IPS DF 6.9 (cell line): ENCODE results near the gene PGAP1.

Source experiments
- DNase-seq: peaks from one replicate; pipeline ENCODE4 v3.0.0-alpha.2; 2013; ENCODE audit warnings: low read depth, low spot score
- H3K27ac ChIP-seq: one replicate; pipeline ENCODE4 v1.5.1; 2013; ENCODE audit warnings: low read length, control low read depth
- H3K27me3 ChIP-seq: 2 replicates; pipeline ENCODE4 v1.6.1; 2013; ENCODE audit warnings: mild to moderate bottlenecking, low read length; ENCODE audit not compliant: control insufficient read depth, insufficient read depth
- H3K36me3 ChIP-seq: 2 replicates; pipeline ENCODE4 v1.6.1; 2013; ENCODE audit warnings: low read length; ENCODE audit not compliant: control insufficient read depth, insufficient read depth
- H3K4me1 ChIP-seq: 2 replicates; pipeline ENCODE4 v1.6.1; 2013; ENCODE audit warnings: low read length; ENCODE audit not compliant: control insufficient read depth, insufficient read depth
- H3K4me3 ChIP-seq: 2 replicates; pipeline ENCODE4 v1.5.1; 2013; ENCODE audit warnings: mild to moderate bottlenecking, low read length
- H3K9me3 ChIP-seq: 2 replicates; pipeline ENCODE4 v1.6.1; 2013; ENCODE audit warnings: low read length, inconsistent platforms; ENCODE audit not compliant: control insufficient read depth, insufficient read depth
- WGBS: extraction: QIAGEN DNeasy Blood & Tissue Kit; methylation state at CpG from one replicate; pipeline ENCODE4 v1.1.7; 2013; ENCODE audit warnings: mixed read lengths, missing lambda C conversion rate; ENCODE audit not compliant: insufficient read length, insufficient coverage; 5-methylcytosine and 5-hydroxymethylcytosine counted together

The PGAP1 gene

DNA sequence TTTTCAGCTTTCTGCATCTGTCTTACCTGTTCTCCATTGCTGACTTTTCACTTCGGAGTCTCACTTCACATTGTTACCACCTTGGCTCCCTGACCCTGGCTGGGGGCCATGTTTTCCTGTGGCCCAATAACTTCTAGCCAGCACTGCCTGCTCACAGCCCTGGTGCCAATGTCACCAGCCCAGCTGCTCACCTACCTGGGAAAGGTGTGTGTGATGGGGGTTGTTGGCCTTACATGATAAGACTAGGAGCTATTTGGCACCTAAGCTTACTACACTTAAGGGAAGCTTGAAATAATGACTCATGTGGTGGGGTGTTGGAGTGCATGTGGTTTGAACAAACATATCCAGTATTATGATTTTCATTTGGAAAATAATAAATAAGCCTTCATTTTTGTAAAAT lies 37.5 kb upstream of the PGAP1 start:
- Histone ChIP-seq H3K27ac (no peak overlapping the region), H3K27me3 (no peaks in the 10 kb centered on the region), H3K36me3 (no peaks in the 10 kb centered on the region), H3K4me1 (peaks cover 1% of the 10 kb centered on the region; the same call in 1 of the 2 replicates), H3K9me3 (no peaks in the 10 kb centered on the region), H3K4me3 (no peak overlapping the region)
- DNase-seq, result no peak
- no CpG with 5 or more reads among the region's 1 CpG for WGBS

DNA sequence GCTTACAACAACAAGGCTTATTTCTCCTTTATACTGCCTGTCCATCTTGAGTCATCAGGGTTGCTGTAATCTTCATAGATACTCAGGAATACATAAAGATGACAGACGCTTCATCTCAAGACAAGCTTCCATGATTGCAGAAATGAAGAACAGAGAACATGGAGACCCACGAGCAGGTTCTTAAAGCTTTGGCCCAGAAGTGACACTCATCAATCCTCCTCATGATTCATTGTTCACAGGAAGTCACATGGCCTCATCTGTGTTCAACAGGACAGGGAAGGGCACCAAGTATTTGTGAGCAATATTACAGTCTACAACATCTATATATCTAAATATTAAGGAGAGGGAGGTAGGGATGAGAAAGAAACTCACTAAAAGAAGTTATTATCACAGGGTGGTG lies 36.5 kb upstream of the PGAP1 start:
- no CpG with 5 or more reads among the region's 2 CpGs for WGBS
- no peak for DNase-seq
- Histone ChIP-seq H3K36me3 (no peaks in the 10 kb centered on the region), H3K4me3 (no peak overlapping the region), H3K27ac (no peak overlapping the region), H3K4me1 (peaks cover 1% of the 10 kb centered on the region; the same call in 1 of the 2 replicates), H3K9me3 (no peaks in the 10 kb centered on the region), H3K27me3 (no peaks in the 10 kb centered on the region)

DNA sequence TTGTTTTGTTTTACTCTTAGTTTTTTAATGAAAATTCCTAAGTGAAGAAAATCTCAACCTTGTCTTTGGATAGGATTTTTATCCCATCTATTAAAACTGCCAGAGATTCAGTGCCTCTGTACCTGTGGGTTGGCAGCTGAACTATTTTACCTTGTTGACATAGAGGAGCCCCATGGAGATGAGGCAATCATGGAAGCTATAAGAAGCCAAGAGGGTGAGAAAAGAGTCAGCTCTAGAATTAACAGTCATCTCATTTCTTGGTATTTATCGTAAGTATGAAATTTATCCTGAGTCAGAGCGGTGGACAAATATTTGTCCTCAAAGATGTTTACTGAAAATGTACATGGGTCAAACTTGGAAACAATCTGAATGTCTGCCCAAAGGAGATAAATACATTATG lies 35.8 kb upstream of the PGAP1 start:
- Histone ChIP-seq H3K9me3 (no peaks in the 10 kb centered on the region), H3K4me3 (no peak overlapping the region), H3K27ac (no peak overlapping the region), H3K4me1 (peaks cover 1% of the 10 kb centered on the region; the same call in 1 of the 2 replicates), H3K27me3 (no peaks in the 10 kb centered on the region), H3K36me3 (no peaks in the 10 kb centered on the region)
- WGBS, result no CpG with 5 or more reads among the region's 2 CpGs
- DNase-seq, result no peak

DNA sequence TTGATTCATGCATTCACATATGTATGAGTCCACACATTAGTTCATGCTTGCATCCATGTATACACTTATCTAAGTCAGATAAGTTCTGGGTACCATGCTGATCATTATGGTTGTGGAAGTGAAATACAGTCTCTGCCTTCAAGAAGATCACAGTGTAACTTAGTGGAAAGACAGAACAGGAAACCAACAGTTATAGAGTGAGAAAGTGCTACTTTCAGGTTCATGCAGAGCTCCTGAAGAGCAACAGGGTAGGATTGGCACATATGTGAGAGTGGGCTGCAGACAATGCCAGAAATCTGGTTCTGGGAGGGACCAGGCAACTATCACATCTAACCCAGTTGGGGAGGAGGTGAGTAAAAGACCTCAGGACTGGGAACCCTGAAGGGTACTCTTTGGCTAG lies 35.4 kb upstream of the PGAP1 start:
- Histone ChIP-seq H3K4me1 (peaks cover 1% of the 10 kb centered on the region; the same call in 1 of the 2 replicates), H3K9me3 (no peaks in the 10 kb centered on the region), H3K27ac (no peak overlapping the region), H3K4me3 (no peak overlapping the region), H3K27me3 (no peaks in the 10 kb centered on the region), H3K36me3 (no peaks in the 10 kb centered on the region)
- no peak for DNase-seq

DNA sequence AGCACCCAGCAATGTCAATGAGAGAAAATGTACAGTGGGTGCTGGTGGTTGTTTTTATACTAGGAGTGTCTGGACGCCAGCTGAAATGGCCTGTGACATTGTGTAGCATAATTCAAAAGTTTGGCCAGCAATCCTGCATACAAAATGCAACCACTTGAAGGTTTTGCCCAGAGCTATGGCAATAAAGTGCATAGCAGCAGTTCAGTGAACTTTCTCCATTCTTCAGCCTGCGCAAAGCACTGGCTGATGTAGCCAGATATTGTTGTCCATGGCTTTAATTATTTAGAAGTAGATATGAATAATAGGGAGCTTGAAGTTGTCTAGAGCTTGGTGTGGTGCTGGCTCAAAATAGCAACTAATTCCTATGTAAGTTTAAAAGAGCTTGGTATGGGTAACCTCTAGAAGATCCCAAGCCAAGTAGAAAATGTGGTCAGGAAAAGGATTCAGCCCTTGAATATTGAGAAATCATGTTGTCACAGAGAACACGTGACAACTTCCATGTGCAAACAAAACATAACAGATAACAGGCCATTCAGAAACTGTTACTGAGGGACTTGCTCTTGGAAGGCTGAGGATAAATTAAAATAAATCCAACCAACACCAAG lies 33.3 kb upstream of the PGAP1 start:
- no CpG with 5 or more reads among the region's 3 CpGs for WGBS
- Histone ChIP-seq H3K4me1 (0 out of 2 replicates have a peak, but pooled peaks cover 1% of the 10 kb centered on the region), H3K4me3 (no peak overlapping the region), H3K27me3 (no peaks in the 10 kb centered on the region), H3K36me3 (no peaks in the 10 kb centered on the region), H3K27ac (no peak overlapping the region), H3K9me3 (no peaks in the 10 kb centered on the region)
- DNase-seq, result no peak

DNA sequence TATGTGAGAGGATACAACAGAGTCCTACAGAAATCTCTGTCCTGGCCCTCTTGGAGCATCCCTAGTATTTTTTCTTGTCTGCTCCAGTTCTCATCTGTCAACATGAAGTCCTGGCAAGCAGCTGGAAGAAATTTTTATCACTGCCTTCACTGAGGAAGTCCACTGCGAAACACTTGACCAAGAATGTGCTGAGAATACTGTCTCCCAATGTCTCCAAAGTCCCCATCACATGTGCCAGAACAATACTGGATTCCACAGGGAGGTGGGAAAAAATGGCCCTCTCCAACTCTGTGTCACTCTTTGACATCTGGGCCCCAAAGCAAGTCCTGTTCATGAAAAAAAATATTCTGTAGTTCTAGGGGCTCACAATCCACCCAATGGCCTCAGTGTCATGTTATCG lies 32.8 kb upstream of the PGAP1 start:
- Histone ChIP-seq H3K27ac (no peak overlapping the region), H3K9me3 (no peaks in the 10 kb centered on the region), H3K4me3 (no peak overlapping the region), H3K27me3 (no peaks in the 10 kb centered on the region), H3K36me3 (no peaks in the 10 kb centered on the region), H3K4me1 (0 out of 2 replicates have a peak, but pooled peaks cover 1% of the 10 kb centered on the region)
- no CpG with 5 or more reads among the region's 2 CpGs for WGBS
- DNase-seq, result no peak

DNA sequence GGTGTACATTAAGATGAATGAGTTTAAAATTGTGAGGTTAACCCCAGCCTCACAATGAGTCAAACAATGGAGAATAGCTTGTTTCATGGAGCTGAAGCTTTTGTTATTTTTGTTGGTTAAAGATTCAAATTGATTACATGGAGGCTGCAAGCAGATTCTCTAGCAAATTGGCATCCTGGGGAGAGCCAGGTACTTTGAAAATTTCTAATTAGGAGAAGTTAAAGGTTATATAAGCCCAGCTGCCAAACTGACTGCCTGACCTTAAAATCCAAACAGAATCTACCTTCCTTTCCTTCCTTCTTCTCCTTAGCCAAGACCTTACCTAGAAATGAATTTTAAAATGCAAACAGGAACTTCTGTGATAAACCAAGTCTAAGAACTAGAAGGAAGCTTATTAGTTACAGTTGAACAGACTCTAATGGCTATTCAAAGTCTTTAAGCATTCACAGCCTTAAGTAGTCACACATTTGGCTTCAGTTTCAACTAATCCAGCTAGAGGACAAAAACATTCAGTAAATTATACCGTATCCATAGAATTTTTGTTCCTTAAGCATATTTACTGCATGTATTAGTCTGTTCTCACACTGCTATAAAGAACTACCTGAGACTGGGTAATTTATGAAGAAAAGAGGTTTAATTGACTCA lies 31.5 kb upstream of the PGAP1 start:
- Histone ChIP-seq H3K36me3 (no peaks in the 10 kb centered on the region), H3K27me3 (no peaks in the 10 kb centered on the region), H3K4me1 (0 out of 2 replicates have a peak, but pooled peaks cover 1% of the 10 kb centered on the region), H3K27ac (no peak overlapping the region), H3K9me3 (no peaks in the 10 kb centered on the region), H3K4me3 (no peak overlapping the region)
- WGBS, result no CpG with 5 or more reads among the region's 1 CpG
- DNase-seq, result no peak

DNA sequence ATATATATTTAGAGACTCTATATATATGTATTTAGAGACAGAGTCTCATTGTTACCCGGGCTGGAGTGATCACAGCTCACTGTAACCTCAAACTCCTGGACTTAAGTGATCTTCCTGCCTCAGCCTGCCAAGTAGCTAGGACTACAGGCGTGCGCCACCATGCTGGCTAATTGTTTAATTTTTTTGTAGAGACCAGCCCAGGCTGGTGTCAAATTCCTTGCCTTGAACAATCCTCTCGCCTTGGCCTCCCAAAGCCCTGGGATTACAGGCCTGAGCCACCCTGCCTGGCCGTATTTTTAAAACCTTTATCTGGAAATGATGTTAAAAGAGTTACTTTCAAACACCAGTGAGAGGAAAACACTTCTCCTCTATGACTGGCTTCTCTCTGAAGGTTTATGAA lies 30.9 kb upstream of the PGAP1 start:
- no peaks in the 10 kb centered on the region for H3K27me3 ChIP-seq
- no peak overlapping the region for H3K4me3 ChIP-seq
- H3K36me3 ChIP-seq, result no peaks in the 10 kb centered on the region
- no peak for DNase-seq
- WGBS, result no CpG with 5 or more reads among the region's 5 CpGs
- H3K27ac ChIP-seq, result no peak overlapping the region
- 0 out of 2 replicates have a peak, but pooled peaks cover 1% of the 10 kb centered on the region for H3K4me1 ChIP-seq
- H3K9me3 ChIP-seq, result no peaks in the 10 kb centered on the region

DNA sequence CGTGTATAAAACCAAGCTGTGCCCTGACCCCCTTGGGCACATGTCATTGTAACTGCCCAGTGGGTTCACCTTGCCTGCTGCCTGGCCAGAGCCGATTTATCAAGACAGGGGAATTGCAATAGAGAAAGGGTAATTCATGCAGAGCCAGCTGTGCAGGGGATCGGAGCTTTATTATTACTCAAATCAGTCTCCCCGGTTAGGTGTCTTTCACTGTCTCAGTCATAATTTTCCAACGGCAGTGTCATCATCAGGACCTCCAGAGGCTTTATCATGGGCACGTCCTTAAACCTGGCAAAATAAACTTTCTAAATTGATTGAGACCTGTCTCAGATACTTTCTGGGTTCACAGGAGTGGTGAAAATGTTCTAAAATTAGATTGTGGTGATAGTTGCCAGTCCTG lies 29.6 kb upstream of the PGAP1 start:
- no CpG with 5 or more reads among the region's 6 CpGs for WGBS
- Histone ChIP-seq H3K4me3 (no peak overlapping the region), H3K4me1 (0 out of 2 replicates have a peak, but pooled peaks cover 1% of the 10 kb centered on the region), H3K9me3 (no peaks in the 10 kb centered on the region), H3K27me3 (no peaks in the 10 kb centered on the region), H3K36me3 (no peaks in the 10 kb centered on the region), H3K27ac (no peak overlapping the region)
- no peak for DNase-seq

DNA sequence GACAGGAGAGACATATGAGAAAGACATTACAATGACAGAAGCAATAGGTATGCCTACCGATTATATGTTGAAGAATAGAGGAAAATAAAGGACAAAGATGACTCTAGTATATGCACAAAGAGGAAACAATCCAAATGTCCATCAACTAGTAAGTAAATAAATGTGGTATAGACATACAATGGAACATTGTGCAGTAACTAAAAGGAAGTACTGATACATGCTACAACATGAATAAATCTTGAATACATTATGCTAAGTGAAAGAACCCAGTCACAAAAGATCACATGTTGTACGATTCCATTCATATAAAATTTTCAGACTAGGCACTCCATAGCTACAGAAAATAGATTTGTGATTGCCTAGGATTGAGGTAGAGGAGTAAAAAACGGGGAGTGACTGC lies 28.5 kb upstream of the PGAP1 start:
- H3K4me3 ChIP-seq, result no peak overlapping the region
- H3K27me3 ChIP-seq, result no peaks in the 10 kb centered on the region
- H3K9me3 ChIP-seq, result no peaks in the 10 kb centered on the region
- WGBS, result no CpG with 5 or more reads among the region's 3 CpGs
- DNase-seq, result no peak
- no peaks in the 10 kb centered on the region for H3K36me3 ChIP-seq
- H3K4me1 ChIP-seq, result 0 out of 2 replicates have a peak, but pooled peaks cover 1% of the 10 kb centered on the region
- no peak overlapping the region for H3K27ac ChIP-seq

DNA sequence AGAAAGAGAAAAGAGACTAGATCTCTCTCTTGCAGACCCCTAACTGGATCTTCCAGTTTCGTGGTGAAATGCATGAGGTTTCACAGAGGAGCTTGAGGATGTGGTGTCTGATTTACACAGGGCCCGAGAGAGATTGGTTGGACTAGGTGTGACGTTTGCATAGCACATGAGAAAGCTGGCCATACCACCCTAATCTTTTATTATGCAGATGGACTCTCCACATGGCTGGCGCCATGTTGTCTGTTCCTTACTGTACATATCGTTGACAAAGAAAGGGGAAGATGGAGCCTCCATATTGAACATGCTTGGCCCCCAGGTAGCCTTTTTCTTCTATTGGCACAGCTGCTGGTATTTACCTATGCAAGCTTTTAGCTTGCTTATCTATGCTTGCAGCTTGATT lies 27.5 kb upstream of the PGAP1 start:
- WGBS, result no CpG with 5 or more reads among the region's 5 CpGs
- no peak for DNase-seq
- Histone ChIP-seq H3K4me3 (no peak overlapping the region), H3K9me3 (no peaks in the 10 kb centered on the region), H3K36me3 (no peaks in the 10 kb centered on the region), H3K27me3 (no peaks in the 10 kb centered on the region), H3K4me1 (0 out of 2 replicates have a peak, but pooled peaks cover 1% of the 10 kb centered on the region), H3K27ac (no peak overlapping the region)
